ENCODE measurements around the gene UBAC2. TPM values are rescaled to one million over a fixed set of nuclear protein-coding genes. Genes with fewer than 3 reads are reported as not detected.

UBAC2 gene
- total and polyA plus RNA-seq, 2 experiments from 2014 or later = 71.2 to 130 TPM

DNA sequence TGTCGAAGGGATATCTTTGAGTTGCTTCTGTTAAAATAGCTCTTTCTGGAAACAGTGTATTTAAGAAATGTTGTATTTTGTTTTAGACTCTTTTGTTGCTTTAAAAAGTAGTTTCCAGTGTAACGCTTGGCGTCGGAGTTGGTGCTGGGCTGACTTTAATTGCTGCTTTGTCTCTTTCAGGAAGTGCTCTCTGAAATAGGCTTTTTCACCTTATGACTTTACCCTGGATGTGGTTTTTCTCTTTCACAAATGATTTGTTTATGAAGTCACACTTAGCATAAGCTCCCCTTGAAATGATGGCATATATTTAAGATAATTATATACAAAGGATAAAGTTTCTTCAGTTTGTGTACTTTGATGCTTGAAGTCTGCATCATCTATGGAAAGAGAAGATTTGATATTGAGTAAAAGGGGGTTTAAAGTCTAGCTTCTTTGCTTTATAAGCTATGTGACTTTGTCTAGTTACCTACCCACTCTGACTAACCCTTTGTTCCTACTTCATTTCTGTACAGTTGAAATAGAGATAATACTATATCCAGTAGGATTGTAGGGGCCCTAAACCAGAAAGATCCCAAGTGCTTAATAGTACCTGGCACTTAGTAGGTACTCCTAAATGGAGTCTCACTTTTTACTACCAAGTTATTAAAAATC, 57.7 kb downstream of the UBAC2 start, which contains the start of gene GPR18:
GPR18 (minus strand) TSS at position 170 of the 651 bp plus-strand sequence. CDS start 2,507 bp downstream, outside the sequence.
- H3K36me3 ChIP-seq = peaks cover 5% of the 10 kb centered on the region
- H3K4me3 ChIP-seq = no peak within 1 kb of the TSS
- no peak for DNase-seq (ENCODE audit: low read depth in 1 of 2, low spot score in 1 of 2)
- H3K27me3 ChIP-seq = no peaks in the 10 kb centered on the region
- H3K4me1 ChIP-seq (ENCODE audit: low read depth) = peaks cover 7% of the 10 kb centered on the region
- H3K27ac ChIP-seq = no peak within 1 kb of the TSS
- no peaks in the 10 kb centered on the region for H3K9me3 ChIP-seq (ENCODE audit: low read depth)
- TF ChIP-seq, protein P1, sequence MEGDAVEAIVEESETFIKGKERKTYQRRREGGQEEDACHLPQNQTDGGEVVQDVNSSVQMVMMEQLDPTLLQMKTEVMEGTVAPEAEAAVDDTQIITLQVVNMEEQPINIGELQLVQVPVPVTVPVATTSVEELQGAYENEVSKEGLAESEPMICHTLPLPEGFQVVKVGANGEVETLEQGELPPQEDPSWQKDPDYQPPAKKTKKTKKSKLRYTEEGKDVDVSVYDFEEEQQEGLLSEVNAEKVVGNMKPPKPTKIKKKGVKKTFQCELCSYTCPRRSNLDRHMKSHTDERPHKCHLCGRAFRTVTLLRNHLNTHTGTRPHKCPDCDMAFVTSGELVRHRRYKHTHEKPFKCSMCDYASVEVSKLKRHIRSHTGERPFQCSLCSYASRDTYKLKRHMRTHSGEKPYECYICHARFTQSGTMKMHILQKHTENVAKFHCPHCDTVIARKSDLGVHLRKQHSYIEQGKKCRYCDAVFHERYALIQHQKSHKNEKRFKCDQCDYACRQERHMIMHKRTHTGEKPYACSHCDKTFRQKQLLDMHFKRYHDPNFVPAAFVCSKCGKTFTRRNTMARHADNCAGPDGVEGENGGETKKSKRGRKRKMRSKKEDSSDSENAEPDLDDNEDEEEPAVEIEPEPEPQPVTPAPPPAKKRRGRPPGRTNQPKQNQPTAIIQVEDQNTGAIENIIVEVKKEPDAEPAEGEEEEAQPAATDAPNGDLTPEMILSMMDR (IDR thresholded peaks at IDR 0.05; ENCODE audit: low read depth, low read length) = no peak

DNA sequence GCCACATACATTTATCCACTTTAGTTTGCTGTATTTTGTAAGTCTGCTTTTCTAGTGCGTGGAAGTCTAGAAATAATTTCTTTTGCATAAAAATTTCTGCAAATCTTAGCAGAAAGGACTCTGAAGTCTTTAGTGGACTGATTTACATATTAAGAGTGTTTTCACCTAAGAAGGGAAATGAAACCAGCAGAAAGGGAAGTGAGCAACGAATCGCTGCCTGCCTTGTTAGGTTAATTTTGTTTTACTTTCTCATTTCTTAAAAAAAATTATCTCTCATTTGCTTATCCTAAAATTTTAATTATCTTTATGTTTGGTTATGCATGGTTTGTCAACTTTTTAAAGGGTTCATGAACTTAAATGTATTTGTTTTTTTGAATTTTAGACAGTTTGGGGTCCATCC, 58.3 kb downstream of the UBAC2 start:
- H3K27ac ChIP-seq = no peak overlapping the region
- TF ChIP-seq, protein P1 (IDR thresholded peaks at IDR 0.05; ENCODE audit: low read depth, low read length) = no peak
- no peak overlapping the region for H3K4me3 ChIP-seq
- H3K4me1 ChIP-seq (ENCODE audit: low read depth) = peaks cover 7% of the 10 kb centered on the region
- no peaks in the 10 kb centered on the region for H3K27me3 ChIP-seq
- no peak for DNase-seq (ENCODE audit: low read depth in 1 of 2, low spot score in 1 of 2)
- H3K36me3 ChIP-seq = peaks cover 5% of the 10 kb centered on the region
- no peaks in the 10 kb centered on the region for H3K9me3 ChIP-seq (ENCODE audit: low read depth)

DNA sequence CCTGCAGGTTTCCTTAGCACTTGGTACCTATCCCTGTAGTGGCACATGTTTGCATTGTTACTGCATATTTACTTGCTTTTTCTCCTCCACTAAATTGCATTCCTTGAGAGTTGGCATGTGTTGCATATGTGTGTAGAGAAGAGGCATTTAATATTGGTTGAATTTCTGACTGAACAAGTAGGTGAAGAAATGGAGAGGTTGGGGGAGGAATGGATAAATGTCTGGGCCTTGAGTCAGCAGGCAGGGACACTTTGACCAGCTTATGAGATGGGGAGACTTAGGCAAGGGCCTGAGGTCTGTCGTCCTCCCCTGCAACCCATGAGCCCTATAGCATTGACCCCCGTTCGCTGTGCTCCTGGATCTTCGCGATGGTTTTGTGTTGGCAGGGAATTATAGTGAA, 59.6 kb downstream of the UBAC2 start:
- H3K27me3 ChIP-seq = no peaks in the 10 kb centered on the region
- H3K4me1 ChIP-seq (ENCODE audit: low read depth) = peaks cover 7% of the 10 kb centered on the region
- H3K27ac ChIP-seq = no peak overlapping the region
- DNase-seq (ENCODE audit: low read depth in 1 of 2, low spot score in 1 of 2) = no peak
- no peak overlapping the region for H3K4me3 ChIP-seq
- peaks cover 5% of the 10 kb centered on the region for H3K36me3 ChIP-seq
- H3K9me3 ChIP-seq (ENCODE audit: low read depth) = no peaks in the 10 kb centered on the region
- TF ChIP-seq, protein P1 (IDR thresholded peaks at IDR 0.05; ENCODE audit: low read depth, low read length) = no peak

GRCh38 chr13:99261059-99261458, 60.4 kb downstream of the UBAC2 start:
- Histone ChIP-seq H3K27me3 (no peaks in the 10 kb centered on the region), H3K36me3 (peaks cover 4% of the 10 kb centered on the region), H3K27ac (no peak overlapping the region), H3K9me3 (ENCODE audit: low read depth) (no peaks in the 10 kb centered on the region), H3K4me3 (no peak overlapping the region), H3K4me1 (ENCODE audit: low read depth) (peaks cover 7% of the 10 kb centered on the region)
- DNase-seq (ENCODE audit: low read depth in 1 of 2, low spot score in 1 of 2) = no peak
- TF ChIP-seq, protein P1 (IDR thresholded peaks at IDR 0.05; ENCODE audit: low read depth, low read length) = no peak

DNA sequence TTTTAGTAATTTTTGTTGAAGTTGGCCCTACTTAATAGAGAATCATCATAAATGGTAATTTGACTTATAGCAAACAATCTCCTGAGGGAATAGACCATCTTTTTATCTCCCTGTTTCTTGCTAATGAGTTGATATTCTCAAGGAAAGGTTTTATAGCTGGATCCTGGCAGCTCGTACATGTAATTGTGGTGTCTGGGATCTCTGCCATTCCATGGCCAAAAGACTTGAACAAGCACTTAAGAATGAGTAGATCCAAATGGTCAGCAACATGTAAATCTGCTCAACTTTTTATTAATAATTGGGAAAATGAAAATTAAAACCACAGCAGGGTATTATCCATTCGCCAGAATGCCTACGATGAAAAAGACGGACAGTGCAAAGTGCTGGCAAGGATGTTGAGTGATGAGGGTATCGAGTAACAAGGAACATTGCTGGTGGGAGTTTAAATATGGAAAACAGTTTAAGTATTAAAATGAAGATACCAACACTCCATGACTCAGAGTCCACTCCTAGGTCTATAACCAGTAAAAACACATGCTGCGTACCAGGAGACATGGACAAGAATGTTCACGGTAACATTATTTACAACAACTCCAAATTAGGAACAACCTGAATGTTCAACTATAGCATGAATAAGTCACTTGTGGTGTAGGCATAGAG, 62.6 kb downstream of the UBAC2 start:
- H3K27me3 ChIP-seq = no peaks in the 10 kb centered on the region
- no peaks in the 10 kb centered on the region for H3K36me3 ChIP-seq
- H3K4me1 ChIP-seq (ENCODE audit: low read depth) = no peaks in the 10 kb centered on the region
- no peak overlapping the region for H3K4me3 ChIP-seq
- no peak for DNase-seq (ENCODE audit: low read depth in 1 of 2, low spot score in 1 of 2)
- no peaks in the 10 kb centered on the region for H3K9me3 ChIP-seq (ENCODE audit: low read depth)
- no peak overlapping the region for H3K27ac ChIP-seq
- TF ChIP-seq, protein P1 (IDR thresholded peaks at IDR 0.05; ENCODE audit: low read depth, low read length) = no peak
